ENCODE measurements around the gene METTL25B.

METTL25B gene

DNA sequence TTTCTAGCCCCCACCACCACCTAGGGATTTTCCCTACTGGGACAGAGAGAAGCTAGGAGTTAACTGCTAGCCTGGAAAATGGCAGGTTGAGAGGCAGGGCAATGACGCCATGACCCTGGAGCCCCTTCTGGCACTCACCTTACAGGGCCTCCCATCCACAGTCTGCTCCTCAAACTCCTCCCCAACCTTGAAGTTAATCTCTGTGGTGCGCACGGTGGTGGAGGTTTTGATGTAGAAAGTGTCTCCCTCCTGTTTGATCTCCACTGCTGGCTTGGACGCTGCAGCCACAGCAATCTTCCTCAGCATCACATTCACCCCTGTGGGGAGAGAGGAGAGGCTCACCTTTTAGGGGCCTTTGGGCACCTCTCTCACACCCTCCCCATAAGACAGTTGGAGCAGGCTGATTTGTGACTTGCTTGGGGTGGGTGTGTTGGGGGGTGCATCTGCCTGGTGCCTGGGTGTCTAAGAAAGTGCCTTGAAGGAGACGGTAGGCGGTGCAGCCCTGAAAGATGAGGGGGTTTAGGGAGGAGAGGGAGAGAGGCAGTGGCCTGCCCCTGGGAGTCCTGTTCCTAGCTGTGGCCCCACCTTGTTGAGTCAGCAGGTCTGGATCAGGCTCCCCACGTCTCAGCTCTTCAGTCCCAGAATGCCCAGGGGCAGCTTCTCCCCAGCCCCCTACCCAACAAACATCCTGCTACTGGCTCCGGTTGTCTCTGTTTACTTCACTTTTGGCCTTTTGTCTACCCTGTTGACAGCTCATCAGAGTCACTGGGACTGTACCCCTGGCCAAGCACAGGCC lies 27.3 kb upstream of the METTL25B start:
- no peak for DNase-seq (ENCODE audit: low spot score)

DNA sequence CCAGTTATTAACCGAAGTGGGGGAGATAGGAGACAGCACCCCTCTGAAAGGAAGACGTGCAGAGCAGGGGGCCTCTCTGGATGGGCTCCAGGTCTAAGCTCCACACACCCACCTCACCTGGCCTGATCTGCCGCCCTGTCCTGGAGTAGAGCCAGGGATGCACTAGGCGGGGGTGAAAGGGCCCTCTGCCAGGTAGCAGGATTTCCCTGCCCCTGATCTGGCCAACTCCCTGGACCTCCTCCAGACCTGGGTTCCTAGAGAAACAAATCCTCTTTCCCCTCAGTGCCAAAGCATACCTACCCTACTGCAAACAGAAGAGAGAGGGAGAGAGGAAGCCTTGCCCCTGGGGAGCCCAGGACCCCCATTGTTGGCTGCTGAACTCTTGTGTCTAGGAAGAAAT lies 24.9 kb upstream of the METTL25B start:
- DNase-seq (ENCODE audit: low spot score) = no peak

DNA sequence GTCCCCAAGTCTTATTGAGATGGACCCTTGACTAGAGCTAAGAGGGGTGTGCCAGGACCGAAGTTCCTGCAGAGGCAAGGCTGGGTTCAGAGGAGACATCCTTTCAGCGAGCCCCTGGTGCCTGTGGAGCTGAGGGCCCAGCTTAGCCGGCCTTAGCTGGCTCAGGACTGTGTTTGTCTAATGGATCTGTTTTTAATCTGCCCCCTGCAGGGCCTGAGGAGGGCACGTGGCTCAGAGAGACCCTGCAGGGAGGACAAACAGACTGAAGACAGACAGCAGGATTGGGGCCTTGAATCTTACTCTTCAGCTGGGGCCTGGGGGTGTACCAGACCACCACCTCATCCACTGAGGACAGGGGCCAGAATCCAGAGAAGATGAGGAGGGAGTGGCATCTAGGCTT lies 24.5 kb upstream of the METTL25B start:
- no peak for DNase-seq (ENCODE audit: low spot score)

DNA sequence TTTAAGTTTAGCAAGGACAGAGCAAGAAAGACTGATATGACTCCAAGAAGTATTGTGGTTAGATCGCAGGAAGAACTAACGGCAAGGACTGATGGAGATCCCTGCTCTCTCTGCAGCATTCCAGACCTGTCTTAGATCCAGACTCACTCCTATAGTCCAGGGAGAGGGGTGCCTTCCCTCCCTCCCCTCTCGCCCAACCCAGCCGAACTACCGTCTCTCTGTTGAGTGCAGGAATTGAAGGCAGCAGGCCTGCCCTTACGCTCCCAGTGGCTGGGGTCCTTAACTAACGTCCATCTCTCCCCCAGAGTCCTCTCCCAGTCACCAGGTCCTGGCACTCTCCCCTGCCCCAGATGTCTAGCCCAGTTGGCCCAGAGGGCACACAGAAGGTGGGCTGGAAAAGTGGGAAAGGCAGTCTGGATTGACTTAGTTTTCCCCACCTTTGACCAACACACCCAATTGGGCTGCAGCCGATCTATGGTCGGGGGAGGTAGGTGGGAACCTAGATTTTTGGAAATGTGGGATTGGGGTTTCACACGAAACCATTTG lies 24.0 kb upstream of the METTL25B start:
- no peak for DNase-seq (ENCODE audit: low spot score)

DNA sequence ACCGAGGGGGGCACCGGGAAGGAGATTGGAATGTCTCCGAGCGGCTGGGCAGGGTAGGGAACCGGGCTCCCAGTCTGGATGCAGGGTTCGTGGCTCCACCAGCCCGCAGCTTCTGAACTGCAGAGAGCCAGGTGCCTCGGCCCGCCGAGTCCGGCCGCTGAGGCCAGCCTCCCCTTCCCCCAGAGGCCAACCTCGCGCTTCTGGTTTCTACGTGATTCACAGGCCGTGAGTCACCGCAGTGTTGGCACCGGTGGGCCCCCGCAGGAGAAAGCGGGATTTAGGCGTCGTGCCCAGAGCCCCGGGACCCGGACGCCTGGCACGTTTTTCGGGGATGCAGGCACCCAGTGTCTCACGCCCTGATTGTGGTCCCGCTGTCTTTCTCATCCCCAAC lies 23.3 kb upstream of the METTL25B start:
- DNase-seq (ENCODE audit: low spot score) = no peak

DNA sequence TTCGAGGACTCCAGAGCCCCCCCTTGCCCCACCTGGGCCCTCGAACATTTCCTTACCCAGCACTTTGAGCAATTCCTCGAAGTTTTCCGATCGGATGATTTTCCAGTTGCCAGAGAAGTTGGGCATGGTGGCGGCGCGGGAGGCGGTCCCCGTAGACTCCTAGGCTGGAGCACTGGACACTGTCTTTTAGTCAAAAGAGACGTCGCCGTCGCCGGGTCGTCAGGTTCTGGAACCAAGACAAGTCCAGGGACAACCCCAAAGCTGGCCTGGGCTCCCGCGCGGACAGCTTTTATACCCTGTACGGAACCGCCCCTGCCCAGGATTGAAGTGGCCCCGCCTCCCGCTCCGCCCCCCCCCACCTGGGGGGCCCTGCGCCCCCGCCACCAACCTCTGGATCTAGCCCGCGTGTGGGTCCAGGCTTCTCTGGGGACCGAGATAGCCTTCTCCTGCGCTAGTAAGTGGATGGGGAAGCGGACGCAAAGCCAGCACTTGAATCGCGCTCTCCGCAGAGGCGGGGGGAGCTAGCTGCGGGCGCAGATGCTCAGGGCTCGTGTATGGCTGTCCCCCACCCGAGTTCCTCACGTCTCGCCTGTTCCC lies 22.9 kb upstream of the METTL25B start, which contains the start of gene CRABP2:
Gene CRABP2 (minus strand): TSS at position 263 of the 597 bp plus-strand sequence. CDS start 137 bp downstream, at position 126.
- no peak for DNase-seq (ENCODE audit: low spot score)

DNA sequence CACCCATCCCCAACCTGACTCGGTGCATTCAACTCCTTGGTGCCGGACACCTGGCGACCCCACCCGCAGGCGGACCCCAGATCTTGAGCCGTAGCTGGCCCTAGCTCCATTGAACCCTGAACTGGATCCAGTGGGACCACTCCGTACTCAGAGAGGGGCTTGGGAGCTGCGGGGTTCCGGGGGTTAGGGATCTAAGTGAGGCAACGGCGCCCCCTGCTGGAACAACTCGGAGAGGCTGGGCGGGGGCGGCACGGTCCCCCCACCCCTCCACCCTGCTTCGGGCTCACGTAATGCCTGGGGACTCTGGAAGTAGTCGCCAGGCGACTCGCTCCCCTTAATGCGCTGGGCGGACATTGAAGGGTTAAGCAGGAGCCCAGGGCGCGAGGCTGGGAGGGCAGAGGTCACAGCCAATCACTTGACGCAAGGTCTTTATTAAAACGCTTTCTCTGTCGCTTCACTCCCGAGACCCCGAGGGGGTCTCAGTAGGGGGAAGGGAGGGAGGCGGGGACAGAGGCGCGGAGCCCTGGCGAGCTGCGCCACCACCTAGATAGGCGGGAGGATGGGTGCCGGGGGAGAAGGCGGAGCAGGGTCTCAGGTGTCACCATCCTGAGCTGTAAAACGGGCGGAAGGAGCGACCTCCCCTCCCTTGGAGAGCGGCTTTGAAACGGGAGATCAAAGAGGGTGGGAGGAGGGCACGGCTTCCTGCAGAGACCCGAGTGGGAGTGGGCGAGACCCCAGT lies 22.2 kb upstream of the METTL25B start:
- DNase-seq (ENCODE audit: low spot score) = peak; percentile 27

DNA sequence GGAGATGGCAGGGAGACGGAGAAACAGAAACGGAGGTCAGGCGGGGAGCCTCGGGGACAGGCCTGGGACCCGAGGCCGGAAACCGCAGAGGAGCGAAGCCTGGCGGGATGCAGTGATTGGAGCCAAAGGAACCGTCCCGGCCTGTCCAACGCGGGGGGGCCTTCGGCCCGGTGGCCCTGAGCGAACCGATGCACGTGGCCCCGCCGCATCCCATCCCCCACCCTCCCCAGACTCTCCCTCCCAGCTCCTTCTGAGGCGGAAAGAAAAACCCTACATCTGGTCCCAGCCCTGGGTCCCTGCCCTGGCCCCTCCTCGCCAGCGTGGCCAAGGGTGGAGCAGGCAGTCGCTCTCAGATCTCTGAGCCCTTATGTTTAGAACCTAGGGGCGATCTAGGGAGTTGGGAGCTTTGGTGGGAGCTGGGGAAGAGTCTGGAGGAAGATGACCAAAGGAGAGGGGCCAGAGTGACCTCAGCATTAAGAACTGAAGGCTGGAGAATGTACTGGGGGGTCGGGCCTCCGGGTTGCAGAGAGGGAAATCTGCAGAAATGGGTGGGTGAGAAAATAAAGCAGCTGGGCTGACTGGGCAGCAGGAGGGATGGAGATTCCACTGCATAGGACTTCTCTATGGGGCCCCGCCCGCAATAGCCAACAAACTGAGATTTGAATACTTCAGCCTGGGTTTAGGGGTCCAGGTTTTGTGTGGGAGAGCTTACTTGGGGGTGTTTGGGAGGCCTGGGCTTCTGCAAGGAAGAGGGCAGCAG lies 21.4 kb upstream of the METTL25B start:
- DNase-seq (ENCODE audit: low spot score) = no peak

DNA sequence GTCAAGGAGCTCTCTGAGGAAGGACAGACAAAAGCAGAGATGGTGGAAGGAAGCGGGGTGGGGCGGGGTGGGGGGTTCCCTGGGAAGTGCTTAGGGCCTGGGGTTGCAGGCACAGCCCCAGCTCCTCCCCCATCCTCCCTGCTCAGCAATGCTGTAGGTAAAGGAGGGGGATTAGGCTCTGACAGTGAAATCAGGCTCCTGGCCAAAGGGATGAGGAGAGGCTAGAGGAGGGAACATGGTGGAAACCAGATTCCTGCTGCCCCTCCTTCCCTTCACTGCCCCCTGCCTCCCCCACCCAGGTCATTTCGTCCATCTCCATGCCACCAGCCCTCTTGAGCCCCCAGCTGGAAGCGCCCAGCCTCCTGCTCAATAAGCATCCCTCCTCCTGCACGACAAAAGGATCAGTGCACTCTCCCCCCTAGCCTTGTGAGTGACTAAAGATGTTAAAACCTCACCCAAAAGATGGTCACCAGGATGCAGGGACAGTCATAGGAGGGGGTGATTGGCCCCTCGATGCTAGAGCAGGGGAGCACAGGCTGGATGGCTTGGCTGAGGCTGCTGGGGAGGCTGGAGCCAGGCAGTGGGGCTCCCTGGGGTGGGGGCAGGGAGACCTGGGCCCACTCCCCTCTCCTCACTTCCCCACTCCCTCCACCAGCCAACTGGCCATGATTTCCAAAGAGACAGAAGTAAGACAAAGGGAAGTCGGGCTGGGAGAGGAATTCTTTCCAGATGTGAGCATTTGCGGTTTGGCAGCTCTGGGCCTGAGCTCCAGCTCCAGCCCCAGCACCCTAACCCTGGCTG lies 20.7 kb upstream of the METTL25B start:
- no peak for DNase-seq (ENCODE audit: low spot score)

DNA sequence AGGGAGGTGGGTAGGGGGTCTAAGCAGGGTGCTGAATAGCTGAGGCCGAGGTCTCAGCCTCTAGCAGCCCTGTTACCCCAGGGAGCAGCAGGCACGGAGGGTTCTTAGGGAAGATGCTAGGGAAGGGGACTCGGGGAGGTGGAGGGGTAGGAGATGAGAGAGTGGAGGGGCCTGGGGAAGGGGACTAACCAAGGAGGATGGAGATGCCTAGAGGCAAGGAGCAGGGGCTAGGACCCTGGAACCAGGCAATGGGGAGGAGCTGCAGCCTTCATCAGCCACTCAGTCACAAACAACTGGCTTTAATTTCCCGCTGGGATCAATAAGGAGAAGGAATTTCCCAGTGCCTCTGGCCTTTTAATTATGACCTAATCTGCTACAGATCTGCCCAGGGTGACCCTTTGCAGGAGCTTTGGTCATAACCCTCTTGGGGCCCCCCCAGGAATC lies 20.0 kb upstream of the METTL25B start:
- no peak for DNase-seq (ENCODE audit: low spot score)

DNA sequence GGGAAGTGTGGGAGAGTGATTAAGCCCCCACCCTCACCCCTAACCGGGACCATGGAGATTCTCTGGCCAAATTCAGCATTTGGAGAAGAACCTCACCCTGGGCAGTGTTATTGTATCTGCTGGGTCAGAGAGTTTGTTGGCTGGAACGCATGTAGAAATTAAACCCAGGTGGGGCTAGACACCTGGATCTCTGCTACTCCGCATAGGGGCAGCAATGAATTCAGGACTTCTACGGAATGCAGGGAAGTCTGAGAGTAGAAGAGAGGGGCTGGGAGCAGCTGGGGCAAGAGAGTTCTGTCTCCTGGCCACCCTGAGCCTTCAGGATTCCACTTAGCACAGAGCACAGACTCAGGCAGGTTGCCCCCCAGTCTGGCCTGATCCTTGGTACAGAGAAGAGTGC lies 19.2 kb upstream of the METTL25B start:
- DNase-seq (ENCODE audit: low spot score) = no peak

DNA sequence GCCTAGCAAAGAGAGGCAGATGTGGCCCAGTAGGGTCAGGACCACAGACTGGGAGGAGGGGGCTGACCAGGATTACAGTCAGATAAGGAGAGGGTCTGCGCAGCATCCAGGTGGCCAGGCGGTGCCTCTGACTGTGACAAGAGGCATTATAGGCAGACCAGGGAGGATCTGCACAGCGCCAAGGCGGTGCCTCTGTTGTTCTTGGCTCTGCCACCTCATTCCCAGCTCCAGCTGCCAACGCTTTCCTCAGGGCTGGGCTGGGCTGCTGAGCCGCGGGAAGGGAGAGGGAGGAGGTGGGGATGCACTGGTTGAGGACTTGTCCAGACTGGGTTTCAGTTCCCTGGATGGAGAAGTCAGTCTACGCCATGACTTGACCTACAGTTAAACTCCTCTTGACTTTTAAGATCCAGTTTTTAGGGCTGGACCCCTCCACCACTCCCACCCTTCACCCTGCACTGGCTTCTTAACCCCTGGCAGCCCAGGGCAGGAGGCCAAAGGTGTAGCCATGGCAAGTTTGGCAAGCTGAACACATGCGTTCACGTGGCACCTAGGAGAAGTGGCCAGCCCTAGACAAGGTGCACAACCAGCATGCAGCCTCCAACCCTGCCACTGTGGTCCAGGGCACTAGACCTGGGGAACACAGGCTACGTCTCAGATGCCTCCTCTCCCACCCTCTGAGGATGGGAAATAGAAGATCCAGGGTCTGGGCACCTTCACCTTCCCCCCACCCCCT lies 18.3 kb upstream of the METTL25B start:
- DNase-seq (ENCODE audit: low spot score) = no peak

DNA sequence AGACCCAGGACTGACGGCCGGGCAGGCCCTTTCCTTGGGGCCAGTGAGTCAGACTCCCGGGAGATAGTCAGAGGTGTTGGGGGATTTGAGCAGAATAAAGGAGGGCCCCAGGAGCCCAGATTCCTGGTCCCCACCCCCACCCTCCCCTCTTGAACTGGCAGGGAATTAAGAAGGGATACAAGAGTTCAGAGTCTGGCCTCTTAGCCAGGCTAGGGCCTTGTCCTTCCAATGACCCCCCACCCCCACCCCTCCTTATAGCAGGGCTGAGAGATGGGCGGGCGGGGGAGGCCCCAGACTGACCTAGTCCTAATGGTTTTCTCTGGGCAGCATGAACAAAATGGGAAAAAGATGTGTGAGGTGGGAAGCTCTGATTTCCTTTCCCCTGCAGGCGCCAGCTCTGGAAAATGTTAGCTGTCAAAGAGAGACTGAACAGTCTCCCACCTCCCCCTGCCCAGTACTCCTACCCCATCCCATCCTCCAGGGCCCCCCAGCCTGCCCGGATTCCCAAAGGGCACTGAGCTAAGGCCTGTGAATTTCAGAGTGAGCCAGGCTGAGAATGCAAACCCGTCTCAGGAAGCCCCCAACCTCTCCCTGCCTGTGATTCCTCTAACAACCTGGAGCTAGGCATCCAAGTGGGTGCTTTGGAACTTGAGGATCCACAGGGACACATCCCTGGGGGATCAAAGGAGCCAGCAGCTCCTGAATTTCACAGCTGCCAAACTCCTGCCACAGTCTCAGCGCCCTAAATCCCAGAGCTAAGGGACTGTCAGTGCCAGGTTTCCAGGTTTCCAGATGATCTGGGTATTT lies 17.1 kb upstream of the METTL25B start:
- DNase-seq (ENCODE audit: low spot score) = no peak

DNA sequence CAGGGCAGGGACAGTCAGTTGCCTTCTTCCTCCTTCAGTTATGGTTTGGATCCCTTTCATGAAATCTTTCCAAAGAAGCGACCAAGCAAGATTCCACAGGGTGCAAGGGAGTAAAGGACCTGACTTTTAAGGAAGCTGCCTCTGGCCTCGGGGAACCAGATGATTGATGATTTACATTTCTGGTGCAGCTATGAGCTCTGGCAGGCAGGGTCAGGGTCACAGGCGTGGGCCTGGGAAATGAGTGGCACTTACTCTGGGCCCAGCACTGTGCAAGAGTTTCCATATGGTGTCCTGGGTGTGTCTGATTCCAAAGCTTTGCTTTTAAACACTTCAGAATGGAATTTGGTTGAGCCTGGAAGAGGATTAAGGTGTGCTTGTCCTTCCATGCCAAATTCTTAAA lies 15.6 kb upstream of the METTL25B start:
- no peak for DNase-seq (ENCODE audit: low spot score)

DNA sequence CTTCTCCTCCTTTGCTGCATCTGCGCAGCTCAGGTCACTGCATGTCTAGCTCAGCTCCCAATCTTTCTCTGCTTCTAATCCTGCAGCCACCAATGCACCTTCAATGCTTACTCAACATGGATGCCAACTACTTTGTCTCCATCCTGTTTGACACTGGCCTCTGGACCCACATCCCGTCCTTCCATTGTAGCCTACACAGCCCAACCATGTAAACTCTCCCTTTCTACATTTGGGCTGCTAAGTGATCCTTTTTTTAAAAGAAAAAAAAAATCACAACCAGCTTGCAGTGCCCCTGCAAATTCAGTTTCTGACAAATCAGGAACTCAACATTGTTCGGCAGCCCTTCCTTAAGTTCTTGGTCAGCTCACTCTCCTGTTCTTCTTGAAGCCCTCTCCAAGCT lies 13.4 kb upstream of the METTL25B start:
- no peak for DNase-seq (ENCODE audit: low spot score)

DNA sequence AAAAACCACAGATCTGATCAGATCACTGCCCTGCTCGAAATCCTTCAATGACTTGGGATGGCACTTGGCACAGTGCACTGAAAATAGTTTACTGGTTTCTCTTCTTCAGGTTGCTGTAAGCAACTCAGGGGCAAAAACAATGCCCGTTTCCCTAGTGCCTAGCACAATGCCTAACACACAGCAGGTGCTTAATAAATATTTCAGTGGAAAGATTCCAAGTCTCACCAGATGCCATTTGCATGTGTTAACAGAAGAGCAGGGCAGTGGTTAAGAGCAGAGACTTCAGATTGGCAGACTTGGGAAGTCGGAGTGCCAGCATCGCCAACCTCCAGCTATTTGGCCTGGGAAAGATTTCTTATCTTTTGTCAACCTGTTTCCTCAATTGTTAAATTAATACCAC lies 10.9 kb upstream of the METTL25B start:
- no peak for DNase-seq (ENCODE audit: low spot score)

DNA sequence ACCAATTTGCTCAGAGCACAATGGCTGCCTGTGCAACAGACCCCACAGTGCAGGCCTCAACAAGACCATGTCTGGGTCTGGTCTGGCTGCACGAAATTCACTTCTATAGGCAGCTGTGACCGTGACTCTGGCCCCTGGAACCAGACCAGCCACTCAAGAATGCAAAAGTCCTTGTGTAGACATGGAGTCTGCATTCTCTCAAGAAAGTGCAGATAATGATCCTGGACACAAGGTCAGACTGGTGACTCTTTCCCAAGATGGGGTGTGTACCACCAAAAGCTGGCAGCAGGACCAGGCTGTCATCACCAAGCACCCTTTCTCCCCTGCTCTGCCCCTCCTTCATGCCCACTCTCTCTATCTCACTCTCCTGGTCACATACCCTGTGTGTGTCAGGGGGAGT lies 7.1 kb upstream of the METTL25B start:
- DNase-seq (ENCODE audit: low spot score) = no peak

DNA sequence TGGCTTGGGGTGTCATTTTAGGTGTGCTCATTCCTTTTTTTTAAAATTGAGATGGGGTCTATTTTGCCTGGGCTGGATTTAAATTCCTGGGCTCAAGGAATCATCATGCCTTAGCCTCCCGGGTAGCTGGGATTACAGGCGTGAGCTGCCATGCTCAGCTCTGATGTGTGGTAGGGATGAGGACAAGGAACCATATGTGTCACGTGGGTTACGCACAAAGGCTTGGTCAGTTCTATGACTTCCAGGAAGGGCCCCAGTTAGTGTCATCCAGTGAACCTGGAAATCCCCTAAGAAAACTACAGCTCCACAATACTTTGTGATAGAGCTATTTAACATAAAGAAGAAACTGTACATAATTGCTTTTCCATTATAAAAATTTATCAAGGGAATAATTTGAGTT lies 6.7 kb upstream of the METTL25B start:
- DNase-seq (ENCODE audit: low spot score) = no peak

DNA sequence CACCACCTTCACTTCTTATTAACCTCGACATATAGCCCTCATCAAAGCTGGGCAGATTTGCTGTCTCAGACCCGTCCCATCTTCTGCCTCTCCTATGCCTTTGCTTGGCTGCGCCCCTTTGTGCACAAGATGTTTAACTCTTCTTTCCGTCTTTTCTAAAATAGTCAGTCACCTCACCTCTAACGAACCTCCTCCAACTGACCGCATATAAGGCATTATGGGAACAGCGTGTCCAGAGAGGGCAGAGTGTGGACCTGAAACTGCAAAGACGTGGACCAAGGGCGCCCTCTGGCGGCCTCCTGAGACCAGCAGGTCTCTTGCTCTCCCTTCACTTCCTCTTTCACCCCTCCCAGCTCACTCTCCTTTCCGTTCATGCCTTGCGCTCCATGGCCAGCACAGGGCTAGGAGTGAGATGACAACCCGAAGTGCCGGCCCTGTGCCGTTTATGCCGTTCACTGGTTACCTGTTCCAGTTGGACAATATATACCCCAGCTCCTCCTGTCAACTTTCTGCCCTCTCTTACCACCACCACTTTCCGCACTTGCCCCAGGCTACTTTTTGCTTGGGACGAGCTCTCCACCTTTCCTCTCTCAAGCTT lies 2.5 kb upstream of the METTL25B start:
- peak; percentile 88 for DNase-seq (ENCODE audit: low spot score)
